ENCODE data around the gene SLC38A10.

Gene SLC38A10

GRCh38 chr17:81295031-81295675 lies at the start of gene SLC38A10:
SLC38A10 (minus strand) TSS chr17:81295307; CDS start chr17:81294921, 386 bp downstream.
- DNase-seq (ENCODE audit: low spot score) = peak; percentile 88

GRCh38 chr17:81342269-81343070 lies 47.4 kb upstream of the SLC38A10 start:
- no peak for DNase-seq (ENCODE audit: low spot score)

- DNase-seq (ENCODE audit: low spot score) = no peak
Measured at GRCh38 chr17:81341516-81342268, 46.6 kb upstream of the SLC38A10 start.

GRCh38 chr17:81340607-81341515 lies 45.8 kb upstream of the SLC38A10 start:
- no peak for DNase-seq (ENCODE audit: low spot score)

GRCh38 chr17:81339534-81340296 lies 44.6 kb upstream of the SLC38A10 start:
- no peak for DNase-seq (ENCODE audit: low spot score)

GRCh38 chr17:81339191-81339533 lies 44.1 kb upstream of the SLC38A10 start:
- DNase-seq (ENCODE audit: low spot score) = no peak

- no peak for DNase-seq (ENCODE audit: low spot score)
Measured at GRCh38 chr17:81338274-81339190, 43.4 kb upstream of the SLC38A10 start.

- no peak for DNase-seq (ENCODE audit: low spot score)
Measured at GRCh38 chr17:81337476-81337879, 42.4 kb upstream of the SLC38A10 start.

- no peak for DNase-seq (ENCODE audit: low spot score)
Measured at GRCh38 chr17:81336930-81337325, 41.8 kb upstream of the SLC38A10 start.

- no peak for DNase-seq (ENCODE audit: low spot score)
Measured at GRCh38 chr17:81336296-81336929, 41.3 kb upstream of the SLC38A10 start.

- no peak for DNase-seq (ENCODE audit: low spot score)
Measured at GRCh38 chr17:81335773-81336157, 40.7 kb upstream of the SLC38A10 start.

- DNase-seq (ENCODE audit: low spot score) = no peak
Measured at GRCh38 chr17:81334987-81335772, 40.1 kb upstream of the SLC38A10 start.

- no peak for DNase-seq (ENCODE audit: low spot score)
Measured at GRCh38 chr17:81334391-81334901, 39.3 kb upstream of the SLC38A10 start.

- DNase-seq (ENCODE audit: low spot score) = no peak
Measured at GRCh38 chr17:81333616-81334368, 38.7 kb upstream of the SLC38A10 start.

- DNase-seq (ENCODE audit: low spot score) = no peak
Measured at GRCh38 chr17:81332914-81333528, 37.9 kb upstream of the SLC38A10 start.

GRCh38 chr17:81332118-81332834 lies 37.2 kb upstream of the SLC38A10 start:
- no peak for DNase-seq (ENCODE audit: low spot score)

Data from hematopoietic multipotent progenitor cell treated with erythropoietin and hydrocortisone succinate and interleukin-3 and kit ligand, for 15 days (in vitro differentiated cells).